Vagina (tissue), 2 donors: ENCODE results near the gene EPHB1.

Experiments
- CTCF ChIP-seq, 3 experiments: fragments of 450-650 bp in 2 of 3; fragments of 200-600 bp in 1 of 3; sonication (generic) in 1 of 3; IDR thresholded peaks; one replicate each; pipeline ENCODE4 v1.5.1; 2017 to 2019; ENCODE audit warnings: antibody characterized with exemption in 3 of 3, mild to moderate bottlenecking in 2 of 3, moderate library complexity in 2 of 3
- POLR2A ChIP-seq, 2 donors: fragments of 450-650 bp; IDR thresholded peaks; one replicate each; pipeline ENCODE4 v1.6.1; 2017; ENCODE audit warnings: antibody characterized with exemption in 2 of 2, mild to moderate bottlenecking in 2 of 2, moderate library complexity in 2 of 2

GRCh38 chr3:135161425-135161824, 366.4 kb downstream of the EPHB1 start:
- TF ChIP-seq POLR2A (IDR thresholded peaks at IDR 0.05), result no peak
- no peak for TF ChIP-seq CTCF (IDR thresholded peaks at IDR 0.05)
